GM23248 (cell line): Measurements from ENCODE around the gene HIF1A.

ENCODE experiments used
- EZH2 ChIP-seq: fragments of 200-600 bp; sonication (generic); IDR thresholded peaks from 2 replicates; pipeline ENCODE4 v1.6.1; 2018; ENCODE audit warnings: antibody characterized with exemption, mild to moderate bottlenecking; ENCODE audit not compliant: insufficient read depth, poor library complexity, severe bottlenecking
- EZH2phosphoT487 ChIP-seq: fragments of 200-600 bp; sonication (generic); IDR thresholded peaks from 2 replicates; pipeline ENCODE4 v1.6.1; 2018; ENCODE audit warnings: antibody characterized with exemption, moderate library complexity, mild to moderate bottlenecking, low read depth; ENCODE audit not compliant: insufficient read depth

GRCh38 chr14:61749867-61750266 lies 54.6 kb downstream of the HIF1A start:
- no peak for TF ChIP-seq EZH2
- no peak for TF ChIP-seq EZH2phosphoT487
